Neural cell (in vitro differentiated cells): ENCODE measurements around the gene RYR2.

Experiments
- CTCF ChIP-seq: fragments of 450-650 bp; IDR thresholded peaks from 2 replicates; pipeline ENCODE4 v1.5.1; 2014; ENCODE audit warnings: antibody characterized with exemption, mild to moderate bottlenecking, moderate library complexity; ENCODE audit not compliant: poor library complexity, severe bottlenecking
- EP300 ChIP-seq: fragments of 450-650 bp; conservative IDR thresholded peaks from 2 replicates; pipeline ENCODE4 v1.6.1; 2014; ENCODE audit warnings: antibody characterized with exemption, mild to moderate bottlenecking, moderate library complexity; ENCODE audit not compliant: poor library complexity, severe bottlenecking
- RAD21 ChIP-seq: fragments of 450-650 bp; conservative IDR thresholded peaks from 2 replicates; pipeline ENCODE4 v1.6.1; 2014; ENCODE audit warnings: antibody characterized with exemption, mild to moderate bottlenecking, moderate library complexity
- TF ChIP-seq, protein P1 (sequence below): IDR thresholded peaks from 2 replicates; pipeline ENCODE4 v1.6.1; 2012; ENCODE audit warnings: borderline replicate concordance

DNA sequence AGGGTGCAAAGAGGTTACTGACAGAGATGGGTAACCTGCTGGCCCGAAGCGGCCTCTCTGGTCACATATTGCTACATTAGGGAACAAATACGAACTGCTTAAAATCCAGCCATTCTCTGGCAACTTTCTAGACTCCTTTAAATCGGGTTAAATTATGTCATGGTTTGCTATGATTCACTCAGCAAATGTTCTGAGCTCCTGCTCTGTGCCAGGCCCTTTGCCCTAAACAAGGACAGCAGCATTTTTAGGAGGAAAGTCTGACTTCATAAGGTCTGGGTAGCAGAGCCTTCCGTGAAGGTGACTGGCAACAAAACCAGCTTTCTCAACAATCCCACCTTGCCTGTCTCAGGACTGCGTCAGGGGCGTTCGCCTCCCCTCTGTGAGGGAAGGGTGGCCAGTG is 833.3 kb downstream of the RYR2 start:
- TF ChIP-seq RAD21 = no peak
- no peak for TF ChIP-seq CTCF
- no peak for TF ChIP-seq EP300
- TF ChIP-seq, protein P1, sequence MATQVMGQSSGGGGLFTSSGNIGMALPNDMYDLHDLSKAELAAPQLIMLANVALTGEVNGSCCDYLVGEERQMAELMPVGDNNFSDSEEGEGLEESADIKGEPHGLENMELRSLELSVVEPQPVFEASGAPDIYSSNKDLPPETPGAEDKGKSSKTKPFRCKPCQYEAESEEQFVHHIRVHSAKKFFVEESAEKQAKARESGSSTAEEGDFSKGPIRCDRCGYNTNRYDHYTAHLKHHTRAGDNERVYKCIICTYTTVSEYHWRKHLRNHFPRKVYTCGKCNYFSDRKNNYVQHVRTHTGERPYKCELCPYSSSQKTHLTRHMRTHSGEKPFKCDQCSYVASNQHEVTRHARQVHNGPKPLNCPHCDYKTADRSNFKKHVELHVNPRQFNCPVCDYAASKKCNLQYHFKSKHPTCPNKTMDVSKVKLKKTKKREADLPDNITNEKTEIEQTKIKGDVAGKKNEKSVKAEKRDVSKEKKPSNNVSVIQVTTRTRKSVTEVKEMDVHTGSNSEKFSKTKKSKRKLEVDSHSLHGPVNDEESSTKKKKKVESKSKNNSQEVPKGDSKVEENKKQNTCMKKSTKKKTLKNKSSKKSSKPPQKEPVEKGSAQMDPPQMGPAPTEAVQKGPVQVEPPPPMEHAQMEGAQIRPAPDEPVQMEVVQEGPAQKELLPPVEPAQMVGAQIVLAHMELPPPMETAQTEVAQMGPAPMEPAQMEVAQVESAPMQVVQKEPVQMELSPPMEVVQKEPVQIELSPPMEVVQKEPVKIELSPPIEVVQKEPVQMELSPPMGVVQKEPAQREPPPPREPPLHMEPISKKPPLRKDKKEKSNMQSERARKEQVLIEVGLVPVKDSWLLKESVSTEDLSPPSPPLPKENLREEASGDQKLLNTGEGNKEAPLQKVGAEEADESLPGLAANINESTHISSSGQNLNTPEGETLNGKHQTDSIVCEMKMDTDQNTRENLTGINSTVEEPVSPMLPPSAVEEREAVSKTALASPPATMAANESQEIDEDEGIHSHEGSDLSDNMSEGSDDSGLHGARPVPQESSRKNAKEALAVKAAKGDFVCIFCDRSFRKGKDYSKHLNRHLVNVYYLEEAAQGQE = no peak
